Central memory CD8-positive, alpha-beta T cell (primary cell): ENCODE measurements around the gene APBA2.

Source experiments
- ATAC-seq: fragments of 150-1000 bp; cut with Tn5 transposase; replicated peaks from 2 replicates; pipeline ENCODE4 v1.10.0; 2022; ENCODE audit warnings: mild to moderate bottlenecking, moderate FRiP score, moderate number of reproducible peaks; ENCODE audit not compliant: poor library complexity, severe bottlenecking; ENCODE audit errors: extremely low read depth
- DNase-seq, 2 donors: peaks; one replicate each; pipeline ENCODE4 v3.0.0; 2021; ENCODE audit warnings: low spot score in 2 of 2
- H3K27ac Mint-ChIP-seq: one replicate; pipeline ENCODE4 v1.8.0; 2022; ENCODE audit warnings: low read depth, mild to moderate bottlenecking, moderate library complexity, mixed read lengths
- H3K27me3 Mint-ChIP-seq: one replicate; pipeline ENCODE4 v1.8.0; 2022; ENCODE audit warnings: mixed read lengths
- H3K36me3 Mint-ChIP-seq: one replicate; pipeline ENCODE4 v1.8.0; 2022; ENCODE audit warnings: mild to moderate bottlenecking, moderate library complexity, mixed read lengths; ENCODE audit not compliant: insufficient read depth
- H3K4me1 Mint-ChIP-seq: one replicate; pipeline ENCODE4 v1.8.0; 2022; ENCODE audit warnings: mixed read lengths
- H3K4me3 Mint-ChIP-seq: one replicate; pipeline ENCODE4 v1.8.0; 2022; ENCODE audit warnings: mild to moderate bottlenecking, moderate library complexity, mixed read lengths
- H3K9me3 Mint-ChIP-seq: one replicate; pipeline ENCODE4 v1.8.0; 2022; ENCODE audit warnings: mixed read lengths

The APBA2 gene

GRCh38 chr15:29031502-29032228 lies 145.9 kb downstream of the APBA2 start:
- no peaks in the 10 kb centered on the region for H3K27me3 Mint-ChIP-seq
- no peaks in the 10 kb centered on the region for H3K36me3 Mint-ChIP-seq
- H3K4me1 Mint-ChIP-seq: peaks cover 45% of the 10 kb centered on the region
- peak overlapping the region; percentile 64 for H3K4me3 Mint-ChIP-seq
- peak; percentile 90 for ATAC-seq
- peaks cover 6% of the 10 kb centered on the region for H3K9me3 Mint-ChIP-seq
- H3K27ac Mint-ChIP-seq: peak overlapping the region; percentile 63
- peak in 1 of 2 donors; percentile 35 for DNase-seq

- Mint-ChIP-seq H3K27me3 (no peaks in the 10 kb centered on the region), H3K4me1 (peaks cover 48% of the 10 kb centered on the region), H3K36me3 (no peaks in the 10 kb centered on the region), H3K9me3 (peaks cover 6% of the 10 kb centered on the region), H3K4me3 (peak overlapping the region; percentile 64), H3K27ac (peak overlapping the region; percentile 63)
- DNase-seq: no peak
- ATAC-seq: no peak
Measured at GRCh38 chr15:29032229-29032625, 146.5 kb downstream of the APBA2 start.

- no peak for DNase-seq
- no peaks in the 10 kb centered on the region for H3K27me3 Mint-ChIP-seq
- H3K9me3 Mint-ChIP-seq: peaks cover 6% of the 10 kb centered on the region
- peak overlapping the region; percentile 49 for H3K4me3 Mint-ChIP-seq
- no peaks in the 10 kb centered on the region for H3K36me3 Mint-ChIP-seq
- H3K27ac Mint-ChIP-seq: peak overlapping the region; percentile 63
- no peak for ATAC-seq
- H3K4me1 Mint-ChIP-seq: peaks cover 54% of the 10 kb centered on the region
Measured at GRCh38 chr15:29032751-29033150, 147.0 kb downstream of the APBA2 start.

- no peaks in the 10 kb centered on the region for H3K36me3 Mint-ChIP-seq
- no peak for DNase-seq
- H3K9me3 Mint-ChIP-seq: peaks cover 6% of the 10 kb centered on the region
- H3K4me3 Mint-ChIP-seq: no peak overlapping the region
- no peak overlapping the region for H3K27ac Mint-ChIP-seq
- no peaks in the 10 kb centered on the region for H3K27me3 Mint-ChIP-seq
- no peak for ATAC-seq
- H3K4me1 Mint-ChIP-seq: peaks cover 60% of the 10 kb centered on the region
Measured at GRCh38 chr15:29034151-29034550, 148.4 kb downstream of the APBA2 start.

- Mint-ChIP-seq H3K27ac (peak overlapping the region; percentile 68), H3K27me3 (no peaks in the 10 kb centered on the region), H3K4me3 (no peak overlapping the region), H3K36me3 (no peaks in the 10 kb centered on the region), H3K9me3 (peaks cover 6% of the 10 kb centered on the region), H3K4me1 (peaks cover 60% of the 10 kb centered on the region)
- DNase-seq (no peak), ATAC-seq (no peak)
Measured at GRCh38 chr15:29034593-29035335, 149.0 kb downstream of the APBA2 start.

- Mint-ChIP-seq H3K36me3 (no peaks in the 10 kb centered on the region), H3K4me1 (peaks cover 67% of the 10 kb centered on the region), H3K4me3 (no peak overlapping the region), H3K27ac (peak overlapping the region; percentile 68), H3K27me3 (no peaks in the 10 kb centered on the region), H3K9me3 (peaks cover 6% of the 10 kb centered on the region)
- DNase-seq (no peak), ATAC-seq (no peak)
Measured at GRCh38 chr15:29035336-29036285, 149.8 kb downstream of the APBA2 start.

- H3K36me3 Mint-ChIP-seq: no peaks in the 10 kb centered on the region
- H3K4me1 Mint-ChIP-seq: peaks cover 54% of the 10 kb centered on the region
- no peaks in the 10 kb centered on the region for H3K9me3 Mint-ChIP-seq
- H3K4me3 Mint-ChIP-seq: peak overlapping the region; percentile 7
- no peak for DNase-seq
- peak; percentile 70 for ATAC-seq
- no peak overlapping the region for H3K27ac Mint-ChIP-seq
- no peaks in the 10 kb centered on the region for H3K27me3 Mint-ChIP-seq
Measured at GRCh38 chr15:29037997-29038705, 152.4 kb downstream of the APBA2 start.

- Mint-ChIP-seq H3K4me1 (peaks cover 54% of the 10 kb centered on the region), H3K4me3 (peak overlapping the region; percentile 7), H3K27me3 (no peaks in the 10 kb centered on the region), H3K27ac (peak overlapping the region; percentile 62), H3K36me3 (no peaks in the 10 kb centered on the region), H3K9me3 (no peaks in the 10 kb centered on the region)
- ATAC-seq (no peak), DNase-seq (no peak)
Measured at GRCh38 chr15:29039466-29040369, 153.9 kb downstream of the APBA2 start.

- Mint-ChIP-seq H3K4me1 (peaks cover 54% of the 10 kb centered on the region), H3K27me3 (no peaks in the 10 kb centered on the region)
Measured at GRCh38 chr15:29040370-29040751, 154.6 kb downstream of the APBA2 start.

GRCh38 chr15:29043736-29044502 lies 158.1 kb downstream of the APBA2 start:
- no peaks in the 10 kb centered on the region for H3K27me3 Mint-ChIP-seq
- no peak for ATAC-seq
- H3K27ac Mint-ChIP-seq: no peak overlapping the region
- H3K4me1 Mint-ChIP-seq: peaks cover 45% of the 10 kb centered on the region
- no peak overlapping the region for H3K4me3 Mint-ChIP-seq
- H3K36me3 Mint-ChIP-seq: no peaks in the 10 kb centered on the region
- DNase-seq: no peak
- H3K9me3 Mint-ChIP-seq: no peaks in the 10 kb centered on the region

More at GRCh38 chr15:29040370-29040751, 154.6 kb downstream of the APBA2 start:
- no peak overlapping the region for H3K4me3 Mint-ChIP-seq
- H3K9me3 Mint-ChIP-seq: no peaks in the 10 kb centered on the region
- DNase-seq (no peak), ATAC-seq (no peak)
- peak overlapping the region; percentile 62 for H3K27ac Mint-ChIP-seq
- no peaks in the 10 kb centered on the region for H3K36me3 Mint-ChIP-seq

GRCh38 chr15:29044503-29044901 lies 158.7 kb downstream of the APBA2 start:
- Mint-ChIP-seq H3K27me3 (no peaks in the 10 kb centered on the region), H3K4me1 (peaks cover 41% of the 10 kb centered on the region), H3K9me3 (no peaks in the 10 kb centered on the region), H3K27ac (no peak overlapping the region), H3K36me3 (no peaks in the 10 kb centered on the region), H3K4me3 (no peak overlapping the region)
- ATAC-seq: no peak
- no peak for DNase-seq
